Panc1 (cell line): Measurements from ENCODE around the gene CRYBG3. TPM values are rescaled to one million over a fixed set of nuclear protein-coding genes. Genes with fewer than 3 reads are reported as not detected.

ENCODE experiments used
- ATAC-seq: fragments of 200-7000 bp; cut with Tn5 transposase; 2 replicates; pipeline ENCODE4 v1.9.1; 2020; ENCODE audit warnings: mild to moderate bottlenecking, moderate library complexity
- BruUV-seq: library from RNA; stranded (reverse); fragments of 400-500 nt; replicated peaks from 2 replicates; lab custom pipeline; 2021; lab: Mats Ljungman, UMichigan
- CTCF ChIA-PET: fragments of 300-600 bp; sonication (Branson Sonifier 250); formaldehyde crosslinking; loops from one replicate; lab custom pipeline; 2022; ENCODE audit warnings: antibody characterized with exemption; lab: Charles Lee
- POLR2A ChIA-PET: fragments of 300-600 bp; sonication (Branson Sonifier 250); formaldehyde crosslinking; loops from one replicate; lab custom pipeline; 2022; ENCODE audit warnings: antibody characterized with exemption; lab: Charles Lee
- DNase-seq: peaks from one replicate; pipeline ENCODE4 v3.0.0-alpha.2; 2010; ENCODE audit warnings: low read depth, low spot score
- H3K27ac ChIP-seq: 2 replicates; pipeline ENCODE4 v1.5.1; 2011; ENCODE audit warnings: mild to moderate bottlenecking, low read length, inconsistent platforms
- H3K27me3 ChIP-seq: fragments of 200-500 bp; sonication (Bioruptor generic); 2 replicates; pipeline ENCODE4 v1.6.0; 2014; ENCODE audit warnings: low read length, inconsistent platforms; ENCODE audit not compliant: control insufficient read depth, insufficient read depth
- H3K36me3 ChIP-seq: fragments of 200-500 bp; sonication (Bioruptor generic); 2 replicates; pipeline ENCODE4 v1.5.1; 2014; ENCODE audit warnings: inconsistent platforms, mild to moderate bottlenecking, low read length, moderate library complexity; ENCODE audit not compliant: control insufficient read depth, insufficient read depth
- H3K4me1 ChIP-seq: 2 replicates; pipeline ENCODE4 v1.5.1; 2011; ENCODE audit warnings: inconsistent platforms, mild to moderate bottlenecking, low read length, moderate library complexity; ENCODE audit not compliant: control insufficient read depth, insufficient read depth
- H3K4me3 ChIP-seq, 2 experiments: 2 replicates each; pipeline ENCODE4 v1.5.1; 2011 to 2012; ENCODE audit warnings: low read depth in 2 of 2, low read length in 2 of 2, mild to moderate bottlenecking in 2 of 2, inconsistent platforms in 1 of 2, moderate library complexity in 1 of 2
- H3K9me3 ChIP-seq: fragments of 200-500 bp; sonication (Bioruptor generic); 2 replicates; pipeline ENCODE4 v1.5.1; 2014; ENCODE audit warnings: low read depth, mild to moderate bottlenecking, inconsistent platforms, low read length, moderate library complexity; ENCODE audit not compliant: control insufficient read depth, insufficient read depth
- POLR2AphosphoS5 ChIP-seq: IDR thresholded peaks from 2 replicates; pipeline ENCODE4 v1.6.1; 2012; ENCODE audit warnings: mild to moderate bottlenecking, low read depth, low read length, moderate library complexity
- SIN3A ChIP-seq: IDR thresholded peaks from 2 replicates; pipeline ENCODE4 v1.6.1; 2012; ENCODE audit warnings: low read depth, mild to moderate bottlenecking, low read length, moderate library complexity, borderline replicate concordance; ENCODE audit not compliant: insufficient read depth
- TCF7L2 ChIP-seq: IDR thresholded peaks from 2 replicates; pipeline ENCODE4 v1.6.1; 2011; ENCODE audit warnings: mild to moderate bottlenecking, low read depth, low read length, inconsistent platforms
- in situ Hi-C: cut with HindIII; loops from 2 replicates; pipeline ENCODE4 v1.10.0; 2016; ENCODE audit warnings: low sequenced_read_pairs, low pct_unique_long_range_greater_than_20kb
- intact Hi-C: fragments of 100-400 bp; cut with micrococcal nuclease; formaldehyde crosslinking; loops from one replicate; pipeline ENCODE4 v1.10.0; 2022; ENCODE audit not compliant: unreplicated experiment
- total RNA-seq: library from RNA; stranded (reverse); gene quantifications from one replicate; pipeline ENCODE4 v1.2.1, GENCODE V29; 2021; ENCODE audit not compliant: unreplicated experiment
- TF ChIP-seq, protein P1 (sequence below): fragments of 450-650 bp; IDR thresholded peaks from 2 replicates; pipeline ENCODE4 v1.5.1; 2017; ENCODE audit warnings: mild to moderate bottlenecking
- TF ChIP-seq, protein P2 (sequence below), 2 experiments: IDR thresholded peaks; 2 replicates each; pipeline ENCODE4 v1.6.1; 2011 to 2012; ENCODE audit warnings: low read depth in 2 of 2, control low read depth in 1 of 2, low read length in 1 of 2, mild to moderate bottlenecking in 1 of 2, moderate library complexity in 1 of 2; ENCODE audit not compliant: insufficient read depth in 1 of 2

Gene CRYBG3
- total RNA-seq, 1 experiment from 2014 or later: 24.6 TPM

DNA sequence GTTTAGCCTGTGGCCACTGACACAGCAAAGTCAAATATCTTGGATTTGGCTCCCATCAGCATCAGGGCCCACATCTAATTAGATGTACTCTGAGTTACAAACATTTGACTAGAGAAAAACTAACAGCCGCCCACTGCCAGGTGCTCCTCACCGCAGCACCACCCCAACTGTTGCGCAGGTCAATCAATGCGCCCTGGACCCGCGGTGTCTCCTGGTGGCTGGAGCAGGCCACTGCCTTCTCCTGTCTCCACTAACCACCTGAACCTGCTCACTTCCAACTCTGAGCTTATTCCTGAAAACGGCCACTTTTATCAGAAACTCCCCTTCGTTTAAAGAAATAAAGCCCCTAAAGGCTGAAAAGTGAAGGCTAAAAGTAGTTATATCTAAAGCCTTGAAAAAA lies 146.2 kb downstream of the CRYBG3 start:
- peaks cover 17% of the 10 kb centered on the region for H3K4me1 ChIP-seq
- ATAC-seq (no peak), DNase-seq (no peak)
- CTCF ChIA-PET: no interaction called here
- no peak overlapping the region for H3K27ac ChIP-seq
- H3K36me3 ChIP-seq: no peaks in the 10 kb centered on the region; the same call in 1 of the 2 replicates
- H3K27me3 ChIP-seq: no peaks in the 10 kb centered on the region
- H3K4me3 ChIP-seq: no peak overlapping the region
- POLR2A ChIA-PET: no interaction called here
- TF ChIP-seq, protein P1, sequence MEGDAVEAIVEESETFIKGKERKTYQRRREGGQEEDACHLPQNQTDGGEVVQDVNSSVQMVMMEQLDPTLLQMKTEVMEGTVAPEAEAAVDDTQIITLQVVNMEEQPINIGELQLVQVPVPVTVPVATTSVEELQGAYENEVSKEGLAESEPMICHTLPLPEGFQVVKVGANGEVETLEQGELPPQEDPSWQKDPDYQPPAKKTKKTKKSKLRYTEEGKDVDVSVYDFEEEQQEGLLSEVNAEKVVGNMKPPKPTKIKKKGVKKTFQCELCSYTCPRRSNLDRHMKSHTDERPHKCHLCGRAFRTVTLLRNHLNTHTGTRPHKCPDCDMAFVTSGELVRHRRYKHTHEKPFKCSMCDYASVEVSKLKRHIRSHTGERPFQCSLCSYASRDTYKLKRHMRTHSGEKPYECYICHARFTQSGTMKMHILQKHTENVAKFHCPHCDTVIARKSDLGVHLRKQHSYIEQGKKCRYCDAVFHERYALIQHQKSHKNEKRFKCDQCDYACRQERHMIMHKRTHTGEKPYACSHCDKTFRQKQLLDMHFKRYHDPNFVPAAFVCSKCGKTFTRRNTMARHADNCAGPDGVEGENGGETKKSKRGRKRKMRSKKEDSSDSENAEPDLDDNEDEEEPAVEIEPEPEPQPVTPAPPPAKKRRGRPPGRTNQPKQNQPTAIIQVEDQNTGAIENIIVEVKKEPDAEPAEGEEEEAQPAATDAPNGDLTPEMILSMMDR: peak; percentile 38; the same call in 1 of the 2 replicates
- no peak for TF ChIP-seq POLR2AphosphoS5
- no TSS peak for BruUV-seq
- no peaks in the 10 kb centered on the region for H3K9me3 ChIP-seq
- intact Hi-C loops: no loop called here
- in situ Hi-C loops: no loop called here

DNA sequence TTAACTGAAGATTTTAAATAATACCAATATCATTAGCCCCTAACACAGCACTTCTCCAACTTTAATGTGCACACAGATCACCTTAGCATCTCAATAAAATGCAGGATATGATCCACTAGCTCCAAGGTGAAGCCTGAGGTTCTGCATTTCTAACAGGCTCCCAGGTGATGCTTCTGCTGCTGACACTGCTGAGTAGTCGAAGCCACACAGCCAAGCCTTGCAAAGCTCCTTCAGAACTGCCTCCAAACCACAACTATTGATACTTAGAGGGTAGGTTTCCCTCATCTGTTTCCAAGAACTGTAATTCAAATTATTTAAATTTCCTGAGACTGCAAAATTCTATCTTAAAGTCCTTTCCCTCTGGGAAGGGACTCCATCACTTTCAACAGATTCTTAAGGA lies 146.6 kb downstream of the CRYBG3 start:
- POLR2A ChIA-PET: no interaction called here
- H3K27ac ChIP-seq: no peak overlapping the region
- intact Hi-C loops (no loop called here), in situ Hi-C loops (no loop called here)
- no peak for DNase-seq
- CTCF ChIA-PET: no interaction called here
- no peak for TF ChIP-seq SIN3A
- TF ChIP-seq, protein P1: no peak; the same call in 1 of the 2 replicates
- TF ChIP-seq, protein P2, sequence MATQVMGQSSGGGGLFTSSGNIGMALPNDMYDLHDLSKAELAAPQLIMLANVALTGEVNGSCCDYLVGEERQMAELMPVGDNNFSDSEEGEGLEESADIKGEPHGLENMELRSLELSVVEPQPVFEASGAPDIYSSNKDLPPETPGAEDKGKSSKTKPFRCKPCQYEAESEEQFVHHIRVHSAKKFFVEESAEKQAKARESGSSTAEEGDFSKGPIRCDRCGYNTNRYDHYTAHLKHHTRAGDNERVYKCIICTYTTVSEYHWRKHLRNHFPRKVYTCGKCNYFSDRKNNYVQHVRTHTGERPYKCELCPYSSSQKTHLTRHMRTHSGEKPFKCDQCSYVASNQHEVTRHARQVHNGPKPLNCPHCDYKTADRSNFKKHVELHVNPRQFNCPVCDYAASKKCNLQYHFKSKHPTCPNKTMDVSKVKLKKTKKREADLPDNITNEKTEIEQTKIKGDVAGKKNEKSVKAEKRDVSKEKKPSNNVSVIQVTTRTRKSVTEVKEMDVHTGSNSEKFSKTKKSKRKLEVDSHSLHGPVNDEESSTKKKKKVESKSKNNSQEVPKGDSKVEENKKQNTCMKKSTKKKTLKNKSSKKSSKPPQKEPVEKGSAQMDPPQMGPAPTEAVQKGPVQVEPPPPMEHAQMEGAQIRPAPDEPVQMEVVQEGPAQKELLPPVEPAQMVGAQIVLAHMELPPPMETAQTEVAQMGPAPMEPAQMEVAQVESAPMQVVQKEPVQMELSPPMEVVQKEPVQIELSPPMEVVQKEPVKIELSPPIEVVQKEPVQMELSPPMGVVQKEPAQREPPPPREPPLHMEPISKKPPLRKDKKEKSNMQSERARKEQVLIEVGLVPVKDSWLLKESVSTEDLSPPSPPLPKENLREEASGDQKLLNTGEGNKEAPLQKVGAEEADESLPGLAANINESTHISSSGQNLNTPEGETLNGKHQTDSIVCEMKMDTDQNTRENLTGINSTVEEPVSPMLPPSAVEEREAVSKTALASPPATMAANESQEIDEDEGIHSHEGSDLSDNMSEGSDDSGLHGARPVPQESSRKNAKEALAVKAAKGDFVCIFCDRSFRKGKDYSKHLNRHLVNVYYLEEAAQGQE (IDR thresholded peaks at IDR 0.05; ENCODE audit: insufficient read depth in 1 of 2, low read depth in 2 of 2, low read length in 1 of 2): no peak
- TF ChIP-seq POLR2AphosphoS5: no peak
- TF ChIP-seq TCF7L2: no peak
- no peaks in the 10 kb centered on the region; the same call in 1 of the 2 replicates for H3K36me3 ChIP-seq
- no peak overlapping the region for H3K4me3 ChIP-seq
- no peaks in the 10 kb centered on the region for H3K27me3 ChIP-seq
- no peaks in the 10 kb centered on the region for H3K9me3 ChIP-seq
- BruUV-seq: no TSS peak
- ATAC-seq: no peak
- H3K4me1 ChIP-seq: peaks cover 20% of the 10 kb centered on the region
